GM12801 (cell line): Measurements from ENCODE around the gene MACF1.

Experiments
- CTCF ChIP-seq: IDR thresholded peaks from one replicate; pipeline ENCODE4 v1.5.1; 2011; ENCODE audit warnings: control low read depth; ENCODE audit not compliant: insufficient read length; ENCODE audit errors: extremely low read depth

The MACF1 gene

GRCh38 chr1:39173119-39173994 is 31.1 kb upstream of the MACF1 start:
- no peak for TF ChIP-seq CTCF

GRCh38 chr1:39173995-39174380 is 30.5 kb upstream of the MACF1 start:
- no peak for TF ChIP-seq CTCF

- TF ChIP-seq CTCF = no peak
Measured at GRCh38 chr1:39174390-39175081, 30.0 kb upstream of the MACF1 start.

GRCh38 chr1:39177706-39178105 is 26.8 kb upstream of the MACF1 start:
- TF ChIP-seq CTCF = no peak

GRCh38 chr1:39178541-39179431 is 25.7 kb upstream of the MACF1 start:
- no peak for TF ChIP-seq CTCF

GRCh38 chr1:39181311-39181710 is 23.2 kb upstream of the MACF1 start:
- TF ChIP-seq CTCF = no peak

- TF ChIP-seq CTCF = no peak
Measured at GRCh38 chr1:39182804-39183203, 21.7 kb upstream of the MACF1 start.
